ENCODE measurements around the gene MAGI2. TPM values are rescaled to one million over a fixed set of nuclear protein-coding genes. Genes with fewer than 3 reads are reported as not detected.

MAGI2 gene
- total RNA-seq, 1 experiment from 2014 or later = 14.3 TPM

DNA sequence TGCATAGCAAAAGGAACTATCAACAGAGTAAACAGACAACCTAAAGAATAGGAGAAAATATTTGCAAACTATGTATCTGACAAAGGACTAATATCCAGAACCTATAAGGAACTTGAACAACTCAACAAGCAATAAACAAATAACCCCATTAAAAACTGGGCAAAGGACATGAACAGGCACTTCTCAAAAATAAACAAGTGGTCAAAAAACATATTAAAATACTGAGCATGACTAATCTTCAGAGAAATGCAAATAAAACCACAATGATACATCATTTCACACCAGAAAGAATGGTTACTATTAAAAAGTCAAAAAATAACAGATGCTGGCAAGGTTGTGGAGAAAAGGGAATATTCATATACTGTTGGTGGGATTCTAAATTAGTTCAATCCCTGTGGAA is 17.1 kb downstream of the MAGI2 start:
- TF ChIP-seq, protein P1, sequence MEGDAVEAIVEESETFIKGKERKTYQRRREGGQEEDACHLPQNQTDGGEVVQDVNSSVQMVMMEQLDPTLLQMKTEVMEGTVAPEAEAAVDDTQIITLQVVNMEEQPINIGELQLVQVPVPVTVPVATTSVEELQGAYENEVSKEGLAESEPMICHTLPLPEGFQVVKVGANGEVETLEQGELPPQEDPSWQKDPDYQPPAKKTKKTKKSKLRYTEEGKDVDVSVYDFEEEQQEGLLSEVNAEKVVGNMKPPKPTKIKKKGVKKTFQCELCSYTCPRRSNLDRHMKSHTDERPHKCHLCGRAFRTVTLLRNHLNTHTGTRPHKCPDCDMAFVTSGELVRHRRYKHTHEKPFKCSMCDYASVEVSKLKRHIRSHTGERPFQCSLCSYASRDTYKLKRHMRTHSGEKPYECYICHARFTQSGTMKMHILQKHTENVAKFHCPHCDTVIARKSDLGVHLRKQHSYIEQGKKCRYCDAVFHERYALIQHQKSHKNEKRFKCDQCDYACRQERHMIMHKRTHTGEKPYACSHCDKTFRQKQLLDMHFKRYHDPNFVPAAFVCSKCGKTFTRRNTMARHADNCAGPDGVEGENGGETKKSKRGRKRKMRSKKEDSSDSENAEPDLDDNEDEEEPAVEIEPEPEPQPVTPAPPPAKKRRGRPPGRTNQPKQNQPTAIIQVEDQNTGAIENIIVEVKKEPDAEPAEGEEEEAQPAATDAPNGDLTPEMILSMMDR (conservative IDR thresholded peaks at IDR 0.05) = no peak
- Histone ChIP-seq H3K23ac (ENCODE audit: insufficient read length, low read depth, low read length) (no peak overlapping the region), H3K9me3 (ENCODE audit: control insufficient read depth, low read depth, low read length) (no peaks in the 10 kb centered on the region), H2BK20ac (ENCODE audit: low read depth, low read length, poor library complexity, severe bottlenecking) (no peak overlapping the region), H3K4me2 (ENCODE audit: insufficient read depth, insufficient read length, low read length) (no peak overlapping the region), H4K5ac (ENCODE audit: insufficient read length, low read depth, low read length) (no peak overlapping the region), H4K8ac (replicated peaks; ENCODE audit: insufficient read length, low read depth, low read length) (no peak overlapping the region), H3K4ac (ENCODE audit: low read depth, low read length) (no peak overlapping the region), H2BK120ac (ENCODE audit: low read depth, low read length, poor library complexity, severe bottlenecking) (no peak overlapping the region), H4K20me1 (ENCODE audit: control insufficient read depth, insufficient read depth, insufficient read length) (no peaks in the 10 kb centered on the region), H3K14ac (ENCODE audit: insufficient read depth, low read length) (no peak overlapping the region), H3K79me1 (ENCODE audit: insufficient read depth, low read depth, low read length, poor library complexity, severe bottlenecking) (no peaks in the 10 kb centered on the region), H2AFZ (ENCODE audit: low read length) (no peak overlapping the region), H3K27ac (ENCODE audit: insufficient read length, low read depth, low read length) (no peak overlapping the region), H2AK5ac (ENCODE audit: insufficient read length, low read length) (no peak overlapping the region), H3K4me1 (ENCODE audit: insufficient read depth, low read length) (no peaks in the 10 kb centered on the region), H4K91ac (ENCODE audit: insufficient read length, low read depth, low read length) (no peak overlapping the region), H3K18ac (ENCODE audit: insufficient read length, low read depth, low read length) (no peak overlapping the region), H2BK12ac (ENCODE audit: insufficient read length, low read depth, low read length) (no peak overlapping the region), H3K79me2 (ENCODE audit: insufficient read depth, low read length) (no peaks in the 10 kb centered on the region), H2BK15ac (ENCODE audit: low read depth, low read length) (no peak overlapping the region), H3K23me2 (ENCODE audit: insufficient read length, low read depth, low read length, poor library complexity, severe bottlenecking) (no peaks in the 10 kb centered on the region), H3K56ac (ENCODE audit: insufficient read length, low read depth, low read length) (no peak overlapping the region), H3K27me3 (ENCODE audit: insufficient read depth, low read length) (no peaks in the 10 kb centered on the region), H2BK5ac (ENCODE audit: insufficient read length, low read length) (no peak overlapping the region), H3T11ph (ENCODE audit: low read length) (no peak overlapping the region), H3K9ac (ENCODE audit: extremely low read depth, insufficient read length, low read length) (no peak overlapping the region)
- Mint-ChIP-seq H3K36me3 (ENCODE audit: insufficient read depth in 1 of 3, low read depth in 3 of 3) (no peaks in the 10 kb centered on the region), H3K4me1 (no peaks in the 10 kb centered on the region), H3K4me3 (no peak overlapping the region; a peak in 1 of 5 replicates), H3K9me3 (no peaks in the 10 kb centered on the region), H3K27me3 (ENCODE audit: low read depth) (peaks cover 1% of the 10 kb centered on the region; the same call in 1 of the 2 replicates), H3K27ac (no peak overlapping the region)
- no peak for DNase-seq
